ENCODE data around the gene PTPRD. TPM values are rescaled to one million over a fixed set of nuclear protein-coding genes. Genes with fewer than 3 reads are reported as not detected.

Gene PTPRD
- total RNA-seq, 1 experiment from 2014 or later: 0.02 TPM

- DNase-seq (ENCODE audit: low read depth, low spot score) (no peak), ATAC-seq (no peak)
- RAD21 ChIA-PET (ENCODE audit: low non-redundant PET in 1 of 2, low total read pairs in 2 of 2, uncharacterized antibody in 2 of 2, unreplicated experiment in 2 of 2): no interaction called here
- Histone ChIP-seq H4K20me1 (ENCODE audit: insufficient read depth) (no peaks in the 10 kb centered on the region), H3K79me2 (ENCODE audit: insufficient read depth, low read length) (no peaks in the 10 kb centered on the region), H2AFZ (ENCODE audit: low read depth, low read length, poor library complexity, severe bottlenecking) (no peak overlapping the region), H3K4me1 (ENCODE audit: control insufficient read depth in 1 of 2, insufficient read depth in 2 of 2, low read length in 2 of 2) (no peaks in the 10 kb centered on the region), H3K4me2 (ENCODE audit: low read length) (no peak overlapping the region), H3K4me3 (replicated peaks in 1 of 2; ENCODE audit: low read depth in 1 of 2, low read length in 2 of 2) (no peak overlapping the region), H3K9me2 (ENCODE audit: insufficient read depth) (no peaks in the 10 kb centered on the region), H3K27me3 (ENCODE audit: insufficient read depth, low read length) (no peaks in the 10 kb centered on the region), H3K27ac (ENCODE audit: low read depth, low read length) (no peak overlapping the region), H3K9me3 (ENCODE audit: control insufficient read depth in 1 of 2, insufficient read depth in 1 of 2, low read depth in 1 of 2, low read length in 2 of 2) (peaks cover 13 to 25% of the 10 kb centered on the region in 2 experiments; a peak in 3 of 4 replicates), H3K36me3 (ENCODE audit: control insufficient read depth in 1 of 2, insufficient read depth in 2 of 2, low read length in 2 of 2) (no peaks in the 10 kb centered on the region), H3K9ac (ENCODE audit: low read length) (no peak overlapping the region)
- no TSS peak for BruUV-seq (replicated peaks)
- TF ChIP-seq RAD21 (IDR thresholded peaks at IDR 0.05; ENCODE audit: low read depth) (no peak), JUND (IDR thresholded peaks at IDR 0.05) (no peak), SIN3A (IDR thresholded peaks at IDR 0.05; ENCODE audit: low read depth) (no peak), ELF1 (IDR thresholded peaks at IDR 0.05; ENCODE audit: borderline replicate concordance, low read depth) (no peak), ZBTB33 (IDR thresholded peaks at IDR 0.05; ENCODE audit: extremely low read depth, insufficient replicate concordance, low read length) (no peak), ATF3 (IDR thresholded peaks at IDR 0.05) (no peak), FOSL1 (IDR thresholded peaks at IDR 0.05; ENCODE audit: low read depth) (no peak), CEBPB (IDR thresholded peaks at IDR 0.05; ENCODE audit: low read depth) (no peak), CTCF (IDR thresholded peaks at IDR 0.05 in 2 of 3, conservative IDR thresholded peaks at IDR 0.05 in 1 of 3; ENCODE audit: borderline replicate concordance in 1 of 3, insufficient read depth in 1 of 3, low read depth in 2 of 3, low read length in 2 of 3) (no peak), ZNF274 (IDR thresholded peaks at IDR 0.05; ENCODE audit: low read depth, low read length) (no peak), EZH2 (IDR thresholded peaks at IDR 0.05) (no peak), POLR2A (IDR thresholded peaks at IDR 0.05; ENCODE audit: borderline replicate concordance, extremely low read depth, insufficient read depth, insufficient read length) (no peak), ZFX (IDR thresholded peaks at IDR 0.05) (no peak)
- intact Hi-C loops (cut with micrococcal nuclease): no loop called here
- POLR2A ChIA-PET: no interaction called here
- CTCF ChIA-PET: no interaction called here
Observed at GRCh38 chr9:8486095-8486494, 2126.7 kb downstream of the PTPRD start.
